Stimulated activated CD4-positive, alpha-beta T cell treated with anti-CD3 and anti-CD28 coated beads, Interleukin-12 subunit alpha, Interleukin-12 subunit beta, amount 100 ng/mL, for 4 hours (primary cell): ENCODE data around the gene PKN1.
"Not testable (repeated sequence)": the region's sequence is repeated elsewhere in the genome, so short reads cannot be mapped to it uniquely, and the experiment has no call there.

Source experiments
- DNase-seq: peaks from one replicate; pipeline ENCODE4 v3.0.0-alpha.2; 2020

The PKN1 gene

DNA sequence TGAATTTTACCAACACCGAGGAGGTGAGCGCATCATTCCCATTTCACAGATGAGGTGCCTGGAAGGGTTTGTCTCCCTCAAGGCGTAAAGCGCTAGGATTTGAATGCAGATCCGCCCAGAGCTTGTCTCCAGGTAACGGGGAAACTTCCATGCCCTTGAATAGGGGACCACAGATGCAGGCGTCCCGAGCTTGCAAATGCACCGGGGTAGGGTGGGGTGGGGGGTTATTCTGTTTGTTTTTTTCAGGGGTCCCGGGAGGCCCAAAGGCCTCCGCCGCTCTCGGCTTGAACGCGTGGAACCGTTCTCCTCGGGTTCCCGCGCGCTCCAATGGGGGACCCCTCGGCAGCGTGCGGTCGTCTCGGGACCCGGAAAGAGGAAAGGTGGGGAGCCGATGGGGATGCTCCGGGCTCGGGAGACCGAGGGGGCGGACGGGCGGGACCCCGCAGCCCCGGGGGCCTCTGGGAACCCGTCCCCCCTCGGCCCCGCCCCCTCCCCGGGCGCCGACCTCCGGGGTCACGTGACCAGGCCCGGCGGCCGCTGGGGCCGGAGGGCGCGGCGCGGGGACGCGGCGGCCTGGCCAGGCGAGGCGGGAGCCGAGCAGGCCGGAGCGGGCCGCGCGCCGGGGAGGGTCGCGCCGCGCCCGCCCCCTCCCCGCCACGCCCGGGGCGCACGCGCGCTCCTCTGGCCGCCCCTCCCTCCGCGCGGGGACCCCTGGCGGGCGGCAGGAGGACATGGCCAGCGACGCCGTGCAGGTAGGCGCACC is at the start of gene PKN1:
TSS of gene PKN1 (plus strand) at position 516 of the 763 bp plus-strand sequence. CDS start at position 732, 216 bp downstream.
- peak; percentile 66 for DNase-seq

DNA sequence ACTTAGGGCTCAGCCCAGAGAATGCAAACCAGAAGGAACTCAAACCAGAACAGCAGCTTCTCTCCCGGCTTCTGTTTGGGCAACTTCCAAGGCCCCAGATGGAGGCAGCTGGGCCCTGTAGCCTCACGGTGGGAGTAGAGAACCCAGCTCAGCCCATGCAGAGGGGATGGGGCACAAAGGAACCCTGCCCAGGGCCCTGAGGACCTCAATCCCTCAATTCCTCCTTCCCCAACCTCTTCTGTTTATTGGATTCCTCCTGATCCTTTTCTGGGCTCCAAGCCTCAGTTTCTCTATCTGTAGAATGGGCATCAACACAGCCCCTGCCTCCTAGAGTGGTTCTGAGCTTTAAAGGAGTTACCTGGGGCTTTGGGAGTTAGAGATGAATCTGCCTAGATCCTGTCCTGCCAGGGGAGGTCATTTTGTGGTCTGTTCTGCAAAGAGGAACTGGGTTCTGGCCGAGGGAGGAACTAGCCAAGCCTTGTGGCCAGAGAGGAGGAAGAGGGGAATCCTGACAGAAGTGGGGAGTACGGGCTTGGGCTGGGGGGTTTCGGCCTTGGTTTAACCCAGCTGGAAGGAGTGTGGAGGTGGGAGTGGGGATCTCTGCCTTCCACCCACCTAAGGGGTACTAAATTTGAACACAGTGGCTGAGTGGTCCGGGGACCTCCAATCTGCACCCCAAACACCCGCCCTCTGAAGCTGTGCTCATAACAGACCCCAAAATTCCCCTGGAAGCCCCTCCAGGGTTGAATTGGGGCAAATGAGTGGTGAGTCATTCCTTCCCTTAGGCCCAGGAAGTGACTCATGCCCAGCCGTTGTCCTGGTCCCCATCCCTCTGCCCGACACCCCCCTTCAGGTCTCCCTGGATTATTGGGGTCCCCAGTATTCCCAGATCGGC is 49.2 kb upstream of the PKN1 start:
- DNase-seq = peak; percentile 36

DNA sequence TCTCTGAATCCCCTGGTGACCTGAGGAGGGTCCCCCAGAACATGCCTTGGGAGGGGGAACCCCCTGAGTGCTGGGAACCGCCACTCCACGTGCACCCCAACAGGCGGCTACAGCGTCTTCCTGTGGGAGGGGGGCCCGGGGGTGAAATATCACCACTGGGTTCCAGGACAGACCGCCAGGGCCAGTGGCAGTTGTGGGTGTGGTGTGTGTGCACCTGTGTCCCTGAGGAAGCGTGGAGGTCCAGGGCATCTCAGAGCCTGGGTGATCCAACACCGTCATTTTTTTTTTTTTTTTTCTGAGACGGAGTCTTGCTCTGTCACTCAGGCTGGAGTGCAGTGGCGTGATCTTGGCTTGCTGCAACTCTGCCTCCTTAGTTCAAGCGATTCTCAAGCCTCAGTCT is 47.6 kb upstream of the PKN1 start:
- DNase-seq = no peak

DNA sequence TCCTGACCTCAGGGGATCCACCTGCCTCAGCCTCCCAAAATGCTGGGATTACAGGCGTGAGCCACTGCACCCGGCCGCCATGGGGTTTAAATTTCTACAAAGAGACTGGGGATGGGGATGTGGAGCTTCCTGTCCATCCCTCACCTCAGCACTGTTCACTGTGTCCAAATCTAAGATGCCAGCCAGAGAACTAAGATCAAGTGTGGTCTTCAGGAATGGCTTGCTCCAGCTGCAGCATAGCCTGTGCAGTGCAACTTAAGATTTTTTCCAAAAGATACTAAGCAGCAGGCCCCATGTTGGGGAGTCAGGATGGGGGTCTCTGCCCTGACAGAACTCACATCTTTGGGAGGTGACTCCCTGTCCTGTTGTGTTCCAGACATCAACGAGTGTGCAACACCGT is 42.6 kb upstream of the PKN1 start:
- no peak for DNase-seq

DNA sequence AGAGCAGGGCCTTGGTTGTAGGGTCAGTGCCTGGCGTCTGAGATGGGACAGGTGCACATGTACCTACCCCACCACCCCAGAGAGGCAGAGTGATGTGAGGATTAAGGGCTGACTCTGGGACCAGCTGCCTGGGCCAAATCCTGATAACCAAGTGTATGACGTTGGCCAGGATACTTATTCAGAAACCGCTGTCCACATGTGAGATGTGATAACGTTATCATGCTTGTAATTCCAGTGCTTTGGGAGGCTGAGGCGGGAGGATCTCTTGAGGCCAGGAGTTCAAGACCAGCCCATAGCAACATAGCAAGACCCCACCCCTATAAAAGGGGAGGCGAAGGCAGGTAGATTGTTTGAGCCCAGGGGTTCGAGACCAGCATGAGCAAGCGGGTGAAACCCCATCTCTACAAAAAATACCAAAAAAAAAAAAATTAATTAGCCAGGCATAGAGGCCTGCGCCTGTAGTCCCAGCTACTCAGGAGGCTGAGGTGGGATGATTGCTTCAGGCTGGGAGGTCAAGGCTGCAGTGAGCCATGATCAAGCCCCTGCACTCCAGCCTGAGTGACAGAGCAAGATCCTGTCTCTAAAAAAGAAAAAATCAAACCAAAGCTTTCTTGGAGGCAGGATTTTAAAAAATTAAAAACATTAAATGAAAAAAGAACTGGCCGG is 41.8 kb upstream of the PKN1 start:
- no peak for DNase-seq

DNA sequence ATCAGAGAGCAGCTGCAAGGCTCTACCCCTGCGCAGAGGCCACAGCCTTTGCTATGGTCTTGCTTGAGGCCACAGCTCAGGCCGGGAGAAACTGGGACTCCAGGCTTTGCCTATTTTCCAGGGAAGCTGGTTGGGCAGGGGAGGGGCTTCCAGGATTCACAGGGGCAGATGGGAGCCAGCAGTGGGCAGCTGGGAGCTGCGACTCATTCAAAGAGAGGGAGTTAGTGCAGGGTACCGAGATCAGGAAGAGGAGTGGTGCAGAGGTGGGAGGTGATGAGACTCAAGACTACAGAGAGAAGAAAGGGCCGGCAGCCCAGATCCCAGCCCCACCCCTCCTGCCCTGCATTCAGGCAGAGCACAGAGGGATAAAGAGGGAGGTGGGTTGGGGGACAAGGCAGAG is 39.8 kb upstream of the PKN1 start:
- no peak for DNase-seq

DNA sequence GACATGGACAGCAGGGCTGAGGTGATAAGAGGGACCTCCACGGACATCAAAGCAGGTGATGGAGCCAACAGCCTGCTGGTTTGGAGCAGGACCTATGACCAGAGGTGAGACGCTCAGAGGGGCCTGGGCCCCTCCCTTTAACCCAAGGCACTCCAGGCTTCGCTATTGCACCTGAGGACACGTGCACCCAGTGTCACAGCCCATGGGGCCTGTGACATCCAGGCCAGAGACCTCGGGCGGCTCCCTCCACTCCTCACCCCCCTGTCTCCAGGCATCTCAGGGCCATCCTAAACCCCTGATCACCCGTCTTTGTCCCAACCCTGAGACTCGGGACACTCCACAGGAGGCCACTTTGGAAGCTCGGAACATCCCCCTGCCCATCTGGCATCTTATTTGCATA is 38.9 kb upstream of the PKN1 start:
- DNase-seq = no peak

DNA sequence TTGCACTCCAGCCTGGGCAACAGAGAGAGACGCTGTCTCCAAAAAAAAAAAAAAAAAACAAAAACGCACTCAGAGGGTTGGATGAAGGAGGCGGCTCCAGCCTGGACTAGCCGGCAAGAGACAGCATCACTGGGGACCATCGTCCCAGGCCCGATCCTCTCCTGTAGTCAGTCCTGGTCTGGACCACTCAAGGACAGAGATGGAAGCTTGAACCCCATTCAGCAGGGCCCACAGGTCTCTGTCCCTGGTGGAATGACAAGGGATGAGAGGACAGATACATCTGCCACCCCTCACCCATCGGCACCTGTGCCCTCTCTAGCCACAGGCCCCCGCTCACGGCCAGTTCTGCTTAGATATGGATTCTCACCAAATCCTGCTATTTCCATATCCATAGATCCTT is 37.8 kb upstream of the PKN1 start:
- DNase-seq = no peak

DNA sequence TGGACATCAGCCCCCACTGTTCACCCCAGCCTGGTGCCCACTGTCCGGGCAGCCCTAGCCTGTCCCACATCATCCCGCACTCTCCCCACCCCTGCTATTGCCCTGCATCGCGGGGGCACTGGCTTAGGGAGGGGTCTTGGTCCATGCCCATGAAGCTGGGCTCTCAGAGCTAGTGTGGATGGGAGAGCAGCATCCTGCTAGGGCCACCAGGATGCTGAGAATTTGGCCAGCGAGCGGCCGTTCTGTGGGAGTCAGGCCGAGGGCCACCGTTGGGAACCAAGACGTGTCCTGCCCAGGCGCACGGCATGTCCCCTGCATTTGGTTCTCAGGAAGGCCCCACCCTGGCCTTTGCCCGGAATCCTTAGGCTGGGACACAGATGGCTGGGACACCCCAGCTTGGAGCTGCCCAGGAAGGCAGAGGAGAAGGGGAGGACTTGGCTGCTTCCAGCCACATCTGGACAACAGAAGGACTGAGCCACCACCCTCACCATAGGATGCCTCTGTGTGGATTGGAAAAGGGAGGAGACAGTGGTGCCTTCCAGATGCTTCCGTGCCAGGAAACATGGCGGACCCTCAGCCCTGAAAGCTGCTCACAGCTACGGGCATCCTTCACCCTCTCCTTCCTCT is 37.3 kb upstream of the PKN1 start:
- no peak for DNase-seq

DNA sequence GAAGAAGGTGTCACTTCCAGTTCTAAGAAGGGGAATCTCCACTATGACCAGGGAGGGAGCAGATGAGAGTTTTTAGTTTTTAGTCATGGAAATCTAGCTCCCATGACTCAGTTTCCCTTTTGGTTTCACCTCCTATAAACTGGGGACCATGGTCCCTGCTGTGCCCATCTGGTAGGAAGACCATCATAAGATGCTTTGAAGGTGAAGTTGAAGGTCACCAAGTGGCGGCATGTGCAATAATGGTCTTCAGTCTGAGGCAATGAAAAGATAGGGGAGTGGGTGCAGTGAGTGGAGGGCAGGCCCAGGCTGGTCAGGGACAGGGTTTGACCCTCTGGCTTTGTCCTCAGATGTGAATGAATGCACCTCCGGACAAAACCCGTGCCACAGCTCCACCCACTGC is 36.4 kb upstream of the PKN1 start:
- not testable (repeated sequence) for DNase-seq

DNA sequence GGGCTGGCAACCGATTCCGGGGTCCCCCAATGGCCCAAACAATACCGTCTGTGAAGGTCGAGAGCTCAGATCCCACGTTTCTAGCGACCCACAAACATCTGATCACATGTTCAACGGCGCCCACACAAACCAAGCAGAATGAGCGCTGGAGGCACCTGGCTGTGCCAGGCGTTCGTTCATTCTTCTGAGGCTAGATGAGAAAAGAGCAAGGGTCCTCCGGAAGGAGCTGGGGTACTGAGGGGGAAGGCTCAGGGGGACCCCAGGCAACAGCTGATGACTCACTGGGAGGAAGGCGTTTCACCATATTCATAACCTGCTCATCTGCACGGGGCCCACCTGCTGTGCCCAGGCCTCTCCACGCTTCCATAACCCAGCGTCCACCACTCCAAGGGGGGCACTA is 35.9 kb upstream of the PKN1 start:
- not testable (repeated sequence) for DNase-seq

DNA sequence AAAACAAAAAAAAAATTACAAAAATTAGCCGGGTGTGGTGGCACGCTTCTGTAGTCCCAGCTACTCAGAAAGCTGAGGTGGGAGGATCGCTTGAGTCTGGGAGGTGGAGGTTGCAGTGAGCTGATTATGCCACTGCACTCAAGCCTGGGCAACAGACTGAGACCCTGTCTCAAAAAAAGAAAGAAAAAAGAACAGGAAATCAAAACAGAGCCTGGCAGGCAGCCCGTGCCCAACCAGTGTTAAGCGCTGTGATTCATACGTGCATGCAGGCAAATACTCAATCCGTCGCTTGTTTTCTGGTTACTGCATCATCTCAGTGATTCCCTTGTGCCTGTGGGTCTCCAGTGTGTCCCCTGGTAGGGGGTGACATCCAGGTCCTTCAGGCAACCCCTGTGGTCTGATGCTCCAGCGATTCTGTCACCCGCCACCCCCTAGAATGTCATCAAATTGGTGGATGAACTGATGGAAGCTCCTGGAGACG is 32.1 kb upstream of the PKN1 start:
- DNase-seq = no peak

DNA sequence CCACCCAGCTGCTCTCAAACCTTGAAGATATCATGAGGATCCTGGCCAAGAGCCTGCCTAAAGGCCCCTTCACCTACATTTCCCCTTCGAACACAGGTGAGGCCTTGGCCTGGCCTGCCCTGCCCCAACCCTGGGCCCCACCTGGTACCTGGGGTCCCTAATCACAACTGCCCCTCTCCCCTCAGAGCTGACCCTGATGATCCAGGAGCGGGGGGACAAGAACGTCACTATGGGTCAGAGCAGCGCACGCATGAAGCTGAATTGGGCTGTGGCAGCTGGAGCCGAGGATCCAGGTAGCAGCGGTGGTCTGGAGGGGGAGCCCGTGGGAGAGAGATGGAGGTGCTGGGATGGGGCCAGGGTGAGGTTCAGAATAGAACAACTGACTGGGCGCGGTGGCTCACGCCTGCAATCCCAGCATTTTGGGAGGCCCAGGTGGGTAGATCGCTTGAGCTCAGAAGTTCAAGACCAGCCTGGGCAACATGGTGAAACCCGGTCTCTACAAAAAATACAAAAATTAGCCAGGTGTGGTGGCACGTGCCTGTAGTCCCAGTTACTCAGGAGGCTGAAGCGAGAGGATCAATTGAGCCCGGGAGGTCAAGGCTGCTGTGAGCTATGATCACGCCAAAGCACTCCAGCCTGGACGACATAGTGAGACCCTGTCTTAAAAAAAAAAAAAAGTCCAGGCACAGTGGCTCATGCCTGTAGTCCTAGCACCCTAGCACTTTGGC is 31.5 kb upstream of the PKN1 start:
- no peak for DNase-seq

DNA sequence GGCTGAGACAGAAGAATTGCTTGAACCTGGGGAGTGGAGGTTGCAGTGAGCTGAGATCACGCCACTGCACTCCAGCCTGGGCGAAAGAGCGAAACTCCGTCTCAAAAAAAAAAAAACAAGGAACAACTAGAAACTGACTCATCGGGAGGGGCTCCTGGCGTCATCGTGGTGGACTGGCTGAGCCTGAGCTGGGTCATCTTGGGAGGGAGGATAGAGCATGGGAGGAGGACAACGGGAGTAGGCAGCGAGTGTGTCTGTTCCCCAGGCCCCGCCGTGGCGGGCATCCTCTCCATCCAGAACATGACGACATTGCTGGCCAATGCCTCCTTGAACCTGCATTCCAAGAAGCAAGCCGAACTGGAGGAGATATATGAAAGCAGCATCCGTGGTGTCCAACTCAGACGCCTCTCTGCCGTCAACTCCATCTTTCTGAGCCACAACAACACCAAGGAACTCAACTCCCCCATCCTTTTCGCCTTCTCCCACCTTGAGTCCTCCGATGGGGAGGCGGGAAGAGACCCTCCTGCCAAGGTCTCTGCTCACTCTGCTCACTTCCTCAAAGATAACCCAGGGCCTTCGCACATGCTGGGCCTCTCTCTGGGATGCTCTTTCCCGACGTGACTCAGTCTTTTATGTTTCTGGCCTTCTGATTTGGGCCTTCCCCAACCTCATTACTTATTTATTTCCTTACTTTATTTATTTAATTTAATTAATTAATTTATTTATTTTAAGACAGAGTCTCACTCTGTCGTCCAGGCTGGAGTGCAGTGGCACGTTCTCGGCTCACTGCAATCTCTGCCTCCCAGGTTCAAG is 30.6 kb upstream of the PKN1 start:
- DNase-seq = no peak

DNA sequence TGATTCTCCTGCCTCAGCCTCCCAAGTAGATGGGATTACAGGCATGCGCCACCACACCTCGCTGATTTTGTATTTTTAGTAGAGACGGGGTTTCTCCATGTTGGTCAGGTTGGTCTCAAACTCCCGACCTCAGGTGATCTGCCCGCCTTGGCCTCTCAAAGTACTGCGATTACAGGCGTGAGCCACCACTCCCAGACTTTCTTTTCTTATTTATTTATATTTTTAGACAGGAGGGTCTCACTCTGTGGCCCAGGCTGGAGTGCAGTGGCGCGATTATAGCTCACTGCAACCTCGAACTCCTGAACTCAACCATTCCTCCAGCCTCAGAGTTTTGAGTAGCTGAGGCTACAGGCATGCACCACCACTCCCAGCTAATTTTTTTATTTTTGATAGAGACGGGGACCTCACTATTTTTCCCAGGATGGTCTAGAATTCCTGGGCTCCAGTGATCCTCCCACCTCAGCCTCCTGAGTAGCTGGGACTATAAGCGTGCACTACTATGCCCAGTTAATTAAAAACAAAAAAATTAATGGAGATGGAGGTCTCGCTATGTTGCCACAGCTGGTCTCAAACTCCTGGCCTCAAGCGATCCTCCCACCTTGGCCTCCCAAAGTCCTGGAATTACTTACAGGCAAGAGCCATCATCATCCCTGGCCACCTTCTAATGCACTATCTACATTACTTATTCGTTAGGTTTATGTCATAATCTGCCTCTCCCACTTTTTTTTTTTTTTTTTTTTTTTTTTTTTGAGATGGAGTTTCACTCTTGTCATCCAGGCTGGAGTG is 29.8 kb upstream of the PKN1 start:
- not testable (repeated sequence) for DNase-seq

DNA sequence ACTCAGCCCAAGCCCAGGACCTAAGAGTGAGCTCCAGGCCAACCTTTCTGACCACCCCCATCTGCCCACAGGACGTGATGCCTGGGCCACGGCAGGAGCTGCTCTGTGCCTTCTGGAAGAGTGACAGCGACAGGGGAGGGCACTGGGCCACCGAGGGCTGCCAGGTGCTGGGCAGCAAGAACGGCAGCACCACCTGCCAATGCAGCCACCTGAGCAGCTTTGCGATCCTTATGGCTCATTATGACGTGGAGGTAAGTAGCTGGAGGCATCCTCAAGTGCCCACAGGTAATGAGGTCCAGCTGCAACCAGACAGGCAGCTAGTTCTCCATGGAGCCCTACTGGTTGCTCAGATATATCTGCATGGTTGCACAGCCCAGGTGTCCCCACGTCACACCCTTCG is 28.8 kb upstream of the PKN1 start:
- DNase-seq = no peak

DNA sequence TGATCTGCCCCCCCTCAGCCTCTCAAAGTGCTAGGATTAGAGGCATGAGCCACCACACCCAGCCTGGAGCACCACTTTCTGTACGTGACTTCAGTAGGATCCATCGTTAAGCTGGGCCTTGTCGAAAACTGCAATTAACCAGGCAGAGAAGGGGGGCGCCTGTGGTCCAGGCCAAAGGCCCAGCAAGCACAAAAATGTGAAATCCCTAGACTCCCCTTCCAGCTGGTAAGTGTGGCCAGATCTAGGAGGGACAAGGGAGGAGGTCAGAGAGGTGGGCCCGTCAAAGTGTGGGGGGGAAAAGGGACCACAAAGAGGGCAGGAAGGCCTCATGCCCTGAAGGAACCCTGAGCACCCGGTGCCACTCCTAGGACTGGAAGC is 27.7 kb upstream of the PKN1 start:
- DNase-seq = no peak

DNA sequence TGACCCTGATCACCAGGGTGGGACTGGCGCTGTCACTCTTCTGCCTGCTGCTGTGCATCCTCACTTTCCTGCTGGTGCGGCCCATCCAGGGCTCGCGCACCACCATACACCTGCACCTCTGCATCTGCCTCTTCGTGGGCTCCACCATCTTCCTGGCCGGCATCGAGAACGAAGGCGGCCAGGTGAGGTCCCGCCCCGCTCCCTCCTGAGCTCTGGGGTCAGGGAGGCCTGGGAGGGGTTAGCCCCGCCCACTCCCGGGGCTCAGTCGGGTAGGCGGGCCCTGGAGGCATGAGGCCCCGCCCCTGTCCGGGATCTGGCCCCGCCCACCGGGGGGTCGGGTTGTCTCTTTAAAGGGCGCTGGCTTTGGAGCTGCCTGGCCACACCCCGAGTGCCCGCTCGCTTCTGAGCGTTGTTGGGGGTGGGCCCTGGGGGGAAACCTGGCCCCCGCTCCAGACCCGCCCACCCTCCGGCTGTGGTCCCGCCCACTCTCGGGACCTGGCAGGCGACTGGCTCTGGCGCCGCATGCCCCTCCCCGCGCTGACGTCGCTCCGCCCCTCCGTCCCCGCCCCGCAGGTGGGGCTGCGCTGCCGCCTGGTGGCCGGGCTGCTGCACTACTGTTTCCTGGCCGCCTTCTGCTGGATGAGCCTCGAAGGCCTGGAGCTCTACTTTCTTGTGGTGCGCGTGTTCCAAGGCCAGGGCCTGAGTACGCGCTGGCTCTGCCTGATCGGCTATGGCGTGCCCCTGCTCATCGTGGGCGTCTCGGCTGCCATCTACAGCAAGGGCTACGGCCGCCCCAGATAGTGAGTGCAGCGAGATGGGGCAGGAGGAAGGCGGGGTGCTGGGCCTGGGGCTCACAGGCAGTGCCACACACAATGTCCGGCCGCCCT is 27.1 kb upstream of the PKN1 start:
- DNase-seq = peak; percentile 89

DNA sequence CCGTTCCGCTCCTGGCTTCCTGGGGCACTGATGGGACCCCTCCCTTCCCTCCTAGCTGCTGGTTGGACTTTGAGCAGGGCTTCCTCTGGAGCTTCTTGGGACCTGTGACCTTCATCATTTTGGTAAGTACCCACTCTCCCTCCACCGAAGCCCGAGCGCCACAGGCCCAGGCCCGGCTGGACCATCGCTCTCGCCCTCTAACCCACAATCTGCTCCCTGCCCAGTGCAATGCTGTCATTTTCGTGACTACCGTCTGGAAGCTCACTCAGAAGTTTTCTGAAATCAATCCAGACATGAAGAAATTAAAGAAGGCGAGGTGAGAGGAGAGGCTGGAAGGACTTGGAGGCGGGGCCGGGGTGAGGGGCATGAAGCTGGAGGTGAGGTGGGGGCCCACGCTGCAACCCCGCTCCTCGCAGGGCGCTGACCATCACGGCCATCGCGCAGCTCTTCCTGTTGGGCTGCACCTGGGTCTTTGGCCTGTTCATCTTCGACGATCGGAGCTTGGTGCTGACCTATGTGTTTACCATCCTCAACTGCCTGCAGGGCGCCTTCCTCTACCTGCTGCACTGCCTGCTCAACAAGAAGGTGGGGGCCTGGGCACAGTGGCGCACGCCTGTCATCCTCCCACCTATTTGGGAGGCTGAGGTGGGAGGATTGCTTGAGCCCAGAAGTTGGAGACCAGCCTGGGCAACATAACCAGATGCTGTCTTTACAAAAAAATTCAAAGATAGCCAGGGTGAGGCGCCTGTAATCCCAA is 26.3 kb upstream of the PKN1 start:
- DNase-seq = no peak
